Muscle of back (tissue), 11 donors: Measurements from ENCODE around the gene CLEC11A. TPM values are rescaled to one million over a fixed set of nuclear protein-coding genes. Genes with fewer than 3 reads are reported as not detected.
"Not testable (repeated sequence)": the region's sequence is repeated elsewhere in the genome, so short reads cannot be mapped to it uniquely, and the experiment has no call there.

Experiments used
- DNase-seq, 3 donors: peaks; one replicate each; pipeline versions ENCODE4 v3.0.0 to v3.0.0-alpha.2; 2013
- polyA plus RNA-seq, 10 donors: library from polyadenylated mRNA; unstranded; fragments of 120-200 nt; gene quantifications; one replicate each; pipeline ENCODE4 v1.2.1, GENCODE V29; 2013; ENCODE audit not compliant: insufficient read length in 10 of 10

Gene CLEC11A
- polyA plus RNA-seq, 10 donors = 17.4 to 47.6 (median 27.5) TPM

GRCh38 chr19:50753879-50754278, 30.7 kb downstream of the CLEC11A start:
- no peak for DNase-seq

- not testable (repeated sequence) for DNase-seq
Observed at GRCh38 chr19:50756244-50756643, 33.1 kb downstream of the CLEC11A start.

DNA sequence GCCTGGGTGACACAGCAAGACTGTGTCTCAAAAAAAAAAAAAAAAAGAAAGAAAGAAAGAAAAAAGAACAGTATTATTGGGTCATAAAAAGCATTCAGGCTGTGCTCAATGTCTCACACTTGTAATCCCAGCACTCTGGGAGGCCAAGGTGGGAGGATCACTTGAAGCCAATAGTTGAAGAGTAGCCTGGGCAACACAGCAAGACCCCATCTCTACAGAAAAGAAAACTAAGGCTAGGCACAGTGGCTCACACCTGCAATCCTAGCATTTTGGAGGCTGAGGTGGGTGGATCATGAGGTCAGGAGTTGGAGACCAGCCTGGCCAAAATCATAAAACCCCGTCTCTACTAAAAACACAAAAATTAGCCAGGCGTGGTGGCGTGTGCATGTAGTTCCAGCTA, 34.5 kb downstream of the CLEC11A start:
- DNase-seq = not testable (repeated sequence)

- not testable (repeated sequence) for DNase-seq
Observed at GRCh38 chr19:50759076-50759475, 35.9 kb downstream of the CLEC11A start.

GRCh38 chr19:50759886-50760285, 36.7 kb downstream of the CLEC11A start:
- no peak for DNase-seq

- not testable (repeated sequence) for DNase-seq
Observed at GRCh38 chr19:50761501-50761900, 38.3 kb downstream of the CLEC11A start.

GRCh38 chr19:50763521-50763920, 40.4 kb downstream of the CLEC11A start:
- not testable (repeated sequence) for DNase-seq

- no peak for DNase-seq
Observed at GRCh38 chr19:50764409-50764808, 41.2 kb downstream of the CLEC11A start.

DNA sequence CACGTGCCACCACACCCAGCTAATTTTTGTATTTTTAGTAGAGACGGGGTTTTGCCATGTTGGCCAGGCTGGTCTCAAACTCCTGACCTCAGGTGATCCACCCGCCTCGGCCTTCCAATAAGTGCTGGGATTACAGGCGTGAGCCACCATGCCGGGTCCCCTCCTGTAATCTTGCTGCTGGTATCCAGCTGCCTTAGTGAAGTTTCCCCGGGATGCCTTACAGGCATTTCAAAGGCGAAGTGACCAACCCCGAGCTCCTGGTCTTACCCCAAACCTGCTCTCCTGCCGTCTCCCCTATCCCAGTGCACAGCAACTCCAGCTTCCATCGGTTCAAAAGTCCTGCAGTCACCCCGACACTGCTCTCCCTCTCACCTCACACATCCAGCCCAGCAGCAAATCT, 43.6 kb downstream of the CLEC11A start:
- not testable (repeated sequence) for DNase-seq

DNA sequence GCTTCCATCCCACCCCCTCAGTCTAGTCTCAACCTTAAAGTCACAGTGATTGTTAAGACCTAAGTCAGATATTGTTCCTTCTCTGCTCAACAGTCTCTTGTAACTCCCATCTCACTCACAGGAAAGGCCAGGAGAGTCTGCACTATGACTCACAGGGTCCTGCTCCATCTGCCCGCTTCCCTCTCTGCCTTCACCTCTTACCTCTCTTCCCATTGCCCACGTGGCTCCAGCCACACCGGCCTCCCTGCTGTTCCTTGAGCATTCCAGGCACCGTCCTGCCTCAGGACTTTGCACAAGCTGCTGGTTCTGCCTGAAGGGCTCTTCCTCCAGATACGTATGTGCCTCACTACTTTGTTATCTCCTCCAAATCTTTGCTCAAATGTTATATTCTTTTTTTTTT, 44.1 kb downstream of the CLEC11A start:
- DNase-seq = not testable (repeated sequence)

DNA sequence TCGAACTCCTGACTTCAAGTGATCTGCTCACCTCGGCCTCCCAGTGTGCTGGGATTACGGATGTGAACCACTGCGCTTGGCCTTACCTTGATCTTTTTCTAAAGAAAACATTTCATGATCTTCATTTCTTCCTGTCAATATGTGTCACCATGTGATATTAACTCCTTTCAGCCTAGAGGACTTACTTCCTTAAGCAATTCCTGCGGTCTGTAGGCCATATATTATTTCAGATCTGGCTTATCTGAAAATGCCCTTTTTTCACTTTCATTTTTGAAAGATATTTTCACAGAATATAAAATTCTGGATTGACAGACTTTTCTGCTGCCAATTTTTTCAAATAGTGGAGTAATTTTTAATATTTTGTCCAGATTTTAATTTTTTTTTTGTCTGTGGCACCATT, 45.1 kb downstream of the CLEC11A start:
- no peak for DNase-seq

GRCh38 chr19:50770164-50770563, 47.0 kb downstream of the CLEC11A start, which contains the start of gene GPR32:
TSS of gene GPR32 (plus strand) at chr19:50770464. CDS start at chr19:50770601, 137 bp downstream.
- not testable (repeated sequence) for DNase-seq

- no peak for DNase-seq
Observed at GRCh38 chr19:50770888-50771287, 47.7 kb downstream of the CLEC11A start.

GRCh38 chr19:50772476-50772875, 49.3 kb downstream of the CLEC11A start:
- DNase-seq = no peak

- DNase-seq = not testable (repeated sequence)
Observed at GRCh38 chr19:50772912-50773311, 49.7 kb downstream of the CLEC11A start.

DNA sequence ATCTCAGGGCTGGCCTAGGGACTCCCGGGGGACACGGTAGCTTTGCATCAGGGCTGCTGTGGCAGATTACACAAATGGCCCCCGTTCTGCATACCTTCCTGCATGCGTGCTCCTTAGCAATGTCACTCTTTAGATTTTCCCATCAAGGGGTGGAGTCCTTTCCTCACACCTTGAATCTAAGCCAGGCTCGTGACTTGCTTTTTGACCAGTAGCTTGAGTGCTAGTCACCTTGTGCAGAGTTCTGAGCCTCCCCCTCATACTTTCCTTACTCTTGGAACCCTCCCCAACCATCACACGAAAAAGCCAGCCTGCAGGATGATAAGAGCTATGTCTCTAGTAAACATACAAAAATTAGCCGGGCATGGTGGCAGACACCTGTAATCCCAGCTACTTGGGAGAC, 50.3 kb downstream of the CLEC11A start:
- not testable (repeated sequence) for DNase-seq

Other genes with a start within 250 kb of the CLEC11A start
- gene EMC10, start 246.9 kb upstream of the CLEC11A start, polyA plus RNA-seq = 100 to 1,000 TPM in 3 of 10 donors, 10 to 100 TPM in 7; 64.7 to 133 (median 91.9) TPM
- 1 to 10 TPM; 3.4 to 6.1 (median 4.3) TPM for gene GARIN5A, start 246.5 kb upstream of the CLEC11A start, polyA plus RNA-seq
- 10 to 100 TPM; 14.5 to 30.5 (median 19.1) TPM for gene JOSD2, start 212.2 kb upstream of the CLEC11A start, polyA plus RNA-seq
- 1 to 10 TPM in 1 of 10 donors, under 1 TPM in 8, not detected in 1; 0.32 to 2.0 (median 0.52) TPM for gene ASPDH, start 209.5 kb upstream of the CLEC11A start, polyA plus RNA-seq
- gene LRRC4B, start 154.9 kb upstream of the CLEC11A start, polyA plus RNA-seq = 10 to 100 TPM in 4 of 10 donors, 1 to 10 TPM in 6; 5.8 to 12.1 (median 9.0) TPM
- gene SYT3, start 83.5 kb upstream of the CLEC11A start, polyA plus RNA-seq = under 1 TPM in 4 of 10 donors, not detected in 6; 0.08 to 0.24 (median 0.11) TPM
- 1 to 10 TPM in 7 of 10 donors, under 1 TPM in 3; 0.65 to 3.1 (median 1.3) TPM for gene C19orf81, start 73.9 kb upstream of the CLEC11A start, polyA plus RNA-seq
- 10 to 100 TPM; 13.4 to 36.5 (median 27.3) TPM for gene SHANK1, start 3.6 kb upstream of the CLEC11A start, polyA plus RNA-seq
- gene GPR32, start 47.1 kb downstream of the CLEC11A start, polyA plus RNA-seq = not detected
- gene ACP4, start 67.1 kb downstream of the CLEC11A start, polyA plus RNA-seq = under 1 TPM in 4 of 10 donors, not detected in 6; 0.13 to 0.24 (median 0.16) TPM
- 1 to 10 TPM in 1 of 10 donors, under 1 TPM in 5, not detected in 4; 0.19 to 1.3 (median 0.46) TPM for gene KLK1, start 100.4 kb downstream of the CLEC11A start, polyA plus RNA-seq
- gene KLK15, start 110.2 kb downstream of the CLEC11A start, polyA plus RNA-seq = not detected
- gene KLK3, start 131.6 kb downstream of the CLEC11A start, polyA plus RNA-seq = not detected
- gene KLK2, start 150.1 kb downstream of the CLEC11A start, polyA plus RNA-seq = not detected
- not detected for gene KLK4, start 188.0 kb downstream of the CLEC11A start, polyA plus RNA-seq
- gene KLK5, start 229.7 kb downstream of the CLEC11A start, polyA plus RNA-seq = under 1 TPM in 1 of 10 donors, not detected in 9; 0.15 TPM
- gene KLK6, start 246.2 kb downstream of the CLEC11A start, polyA plus RNA-seq = under 1 TPM in 6 of 10 donors, not detected in 4; 0.14 to 0.52 (median 0.24) TPM